Activated CD8-positive, alpha-beta memory T cell treated with anti-CD3 and anti-CD28 coated beads, Interleukin-2, amount 10 ng/mL, durations not matched to agents 7 days and 5 days (primary cell): Measurements from ENCODE around the gene THOC3. TPM values are rescaled to one million over a fixed set of nuclear protein-coding genes. Genes with fewer than 3 reads are reported as not detected.
"Not testable (repeated sequence)": the region's sequence is repeated elsewhere in the genome, so short reads cannot be mapped to it uniquely, and the experiment has no call there.

ENCODE experiments used
- ATAC-seq: fragments of 150-1000 bp; cut with Tn5 transposase; one replicate; pipeline ENCODE4 v1.10.0; 2021; ENCODE audit warnings: moderate library complexity
- CTCF ChIA-PET: fragments of 350-600 bp; sonication (Branson Sonifier 250); formaldehyde crosslinking; loops from one replicate; lab custom pipeline; 2021; ENCODE audit warnings: antibody characterized with exemption; lab: Charles Lee
- DNase-seq: peaks from one replicate; pipeline ENCODE4 v3.0.0-alpha.2; 2020
- H3K27ac Mint-ChIP-seq: one replicate; pipeline ENCODE4 v1.8.0; 2021; ENCODE audit warnings: mild to moderate bottlenecking, mixed read lengths
- H3K27me3 Mint-ChIP-seq: one replicate; pipeline ENCODE4 v1.8.0; 2021; ENCODE audit warnings: mixed read lengths
- H3K36me3 Mint-ChIP-seq: one replicate; pipeline ENCODE4 v1.8.0; 2021; ENCODE audit warnings: mild to moderate bottlenecking, mixed read lengths
- H3K4me1 Mint-ChIP-seq: one replicate; pipeline ENCODE4 v1.8.0; 2021; ENCODE audit warnings: mixed read lengths
- H3K4me3 Mint-ChIP-seq: one replicate; pipeline ENCODE4 v1.8.0; 2021; ENCODE audit warnings: mild to moderate bottlenecking, moderate library complexity, mixed read lengths
- H3K9me3 Mint-ChIP-seq: one replicate; pipeline ENCODE4 v1.8.0; 2022; ENCODE audit warnings: low read depth, mixed read lengths
- total RNA-seq, 2 experiments: library from RNA; stranded (reverse); gene quantifications; one replicate each; pipeline ENCODE4 v1.2.3, GENCODE V29; 2021

THOC3 gene
- total RNA-seq, 2 experiments from 2014 or later = 61.0 to 69.4 TPM

DNA sequence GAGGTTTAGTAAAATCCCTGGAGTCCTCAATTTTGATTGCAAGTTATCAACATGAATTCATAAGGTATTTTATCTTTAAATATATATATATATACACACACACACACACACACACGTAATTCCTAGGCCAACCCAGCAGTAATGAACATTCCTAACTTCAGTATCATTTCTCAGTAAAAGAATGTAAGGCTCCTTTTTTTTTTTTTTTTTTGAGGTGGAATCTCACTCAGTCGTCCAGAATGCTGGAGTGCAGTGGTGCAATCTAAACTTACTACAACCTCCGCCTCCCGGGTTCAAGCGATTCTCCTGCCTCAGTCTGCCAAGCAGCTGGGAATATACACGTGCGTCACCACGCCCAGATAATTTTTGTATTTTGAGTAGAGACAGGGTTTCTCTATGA lies 5.8 kb downstream of the THOC3 start:
- H3K9me3 Mint-ChIP-seq, H3K36me3 Mint-ChIP-seq, CTCF ChIA-PET, DNase-seq, H3K4me3 Mint-ChIP-seq, ATAC-seq, H3K4me1 Mint-ChIP-seq, H3K27me3 Mint-ChIP-seq, H3K27ac Mint-ChIP-seq: not testable (repeated sequence)

DNA sequence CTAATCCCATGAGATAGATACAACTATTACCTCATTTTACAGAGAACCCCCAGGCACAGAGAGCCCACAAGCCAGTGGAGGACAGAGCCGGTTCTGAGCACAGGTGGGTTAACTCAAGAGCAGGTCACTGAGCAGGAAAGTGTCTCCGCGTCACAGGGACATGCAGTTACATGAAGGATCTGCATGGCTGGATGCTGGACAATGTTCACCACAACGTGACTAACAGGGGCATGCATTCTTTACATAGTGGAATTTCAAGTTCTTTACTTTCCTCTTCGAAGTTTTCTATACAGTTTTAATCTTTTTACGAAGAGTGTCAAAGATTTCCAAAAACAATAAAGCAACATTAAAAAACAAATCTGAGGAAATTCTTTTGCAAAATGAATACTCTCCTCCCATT lies 7.9 kb downstream of the THOC3 start:
- ATAC-seq, H3K4me3 Mint-ChIP-seq, H3K27ac Mint-ChIP-seq, H3K27me3 Mint-ChIP-seq, CTCF ChIA-PET, DNase-seq, H3K4me1 Mint-ChIP-seq, H3K36me3 Mint-ChIP-seq, H3K9me3 Mint-ChIP-seq: not testable (repeated sequence)

DNA sequence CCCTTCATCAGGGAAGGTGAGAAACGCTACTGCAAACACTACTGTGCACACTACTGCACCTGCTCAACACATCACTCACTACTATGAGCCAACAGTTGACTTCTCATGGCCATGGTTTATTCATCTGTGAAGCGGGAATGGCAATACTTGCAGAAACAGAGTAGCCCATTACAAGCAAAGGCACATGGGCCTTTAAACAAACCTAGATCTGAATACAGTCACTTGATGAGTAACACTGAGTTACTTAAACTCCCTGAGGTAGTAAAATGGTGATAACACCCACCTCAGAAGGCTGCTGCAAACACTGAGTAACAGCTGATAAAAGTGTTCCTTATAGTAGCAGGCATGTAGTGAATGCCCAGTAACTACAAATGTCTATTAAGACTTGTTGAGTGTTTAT lies 9.6 kb downstream of the THOC3 start:
- CTCF ChIA-PET, H3K4me1 Mint-ChIP-seq, ATAC-seq, H3K27me3 Mint-ChIP-seq, DNase-seq, H3K4me3 Mint-ChIP-seq, H3K27ac Mint-ChIP-seq, H3K36me3 Mint-ChIP-seq, H3K9me3 Mint-ChIP-seq: not testable (repeated sequence)

DNA sequence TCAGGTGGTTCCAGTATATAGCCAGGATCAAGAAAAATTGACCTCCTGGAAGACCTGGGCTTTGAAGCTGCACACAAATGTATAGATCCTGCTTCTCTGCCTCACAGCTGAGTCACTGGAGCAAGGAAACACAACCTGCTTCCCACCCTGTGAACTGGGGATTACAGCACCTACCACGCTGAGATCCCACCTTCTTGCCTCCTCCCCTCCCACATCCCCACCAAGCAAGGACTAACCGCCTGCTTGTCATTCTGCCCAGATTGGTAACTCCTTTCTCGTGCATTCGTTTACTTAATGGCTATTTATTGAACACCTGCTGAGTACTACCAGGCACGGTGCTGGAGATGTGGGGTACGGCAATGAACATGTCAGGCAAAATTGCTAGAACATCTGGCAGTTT lies 14.0 kb downstream of the THOC3 start:
- H3K27me3 Mint-ChIP-seq, H3K36me3 Mint-ChIP-seq, DNase-seq, H3K9me3 Mint-ChIP-seq, H3K4me3 Mint-ChIP-seq, H3K27ac Mint-ChIP-seq, ATAC-seq, H3K4me1 Mint-ChIP-seq, CTCF ChIA-PET: not testable (repeated sequence)

DNA sequence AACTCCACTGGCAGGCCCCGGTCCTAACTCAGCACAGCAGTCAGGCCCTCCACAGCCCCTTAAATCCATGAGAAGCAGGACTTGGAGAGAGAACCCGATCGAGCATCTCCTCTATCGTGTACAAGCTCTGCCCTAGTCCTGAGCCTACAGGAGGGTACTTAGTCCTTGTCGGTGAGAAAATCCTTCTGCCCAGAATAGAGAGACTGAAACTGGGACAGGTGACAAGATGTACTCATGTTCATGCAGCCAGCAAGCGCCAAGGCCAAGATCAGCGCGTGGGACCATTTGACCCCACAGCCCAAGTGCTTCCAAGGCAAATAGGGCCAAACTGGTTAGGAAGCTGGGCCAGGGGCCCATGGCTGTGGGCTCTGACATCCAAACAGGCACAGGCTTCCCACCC lies 15.3 kb downstream of the THOC3 start:
- DNase-seq, H3K27me3 Mint-ChIP-seq, H3K27ac Mint-ChIP-seq, CTCF ChIA-PET, H3K4me3 Mint-ChIP-seq, H3K36me3 Mint-ChIP-seq, H3K4me1 Mint-ChIP-seq, ATAC-seq, H3K9me3 Mint-ChIP-seq: not testable (repeated sequence)

DNA sequence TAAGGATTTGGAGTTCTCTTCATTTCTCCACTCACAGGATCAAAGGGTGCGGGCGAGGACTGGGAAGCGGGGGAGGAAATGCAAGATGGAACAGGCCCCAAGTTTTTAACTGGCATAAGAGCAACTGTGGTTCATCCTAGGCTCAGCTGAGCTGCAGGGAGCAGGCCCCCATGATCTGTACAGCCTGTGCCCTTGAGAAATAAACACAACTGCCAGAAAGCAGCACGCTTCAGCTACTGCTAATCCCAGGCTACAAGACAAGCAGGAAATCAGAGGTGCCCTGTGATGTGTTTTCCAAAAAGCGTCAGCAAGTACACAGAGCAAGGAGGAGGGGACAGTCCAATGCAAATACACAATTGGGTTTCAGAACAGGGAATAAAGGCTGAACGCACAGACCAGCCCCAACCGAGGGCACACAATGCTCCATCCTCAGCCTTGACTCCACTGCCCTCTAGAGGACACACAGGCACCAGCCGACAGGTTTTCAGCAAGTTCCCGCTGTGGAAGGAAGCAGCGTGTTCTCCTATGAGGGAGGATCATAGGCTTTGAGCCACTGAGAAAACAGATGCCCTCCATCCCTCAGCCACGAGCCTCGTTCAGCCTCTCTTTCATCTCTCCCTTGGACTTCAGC lies 16.7 kb downstream of the THOC3 start:
- ATAC-seq = peak; percentile 92
- CTCF ChIA-PET, H3K4me3 Mint-ChIP-seq, H3K36me3 Mint-ChIP-seq, DNase-seq, H3K27ac Mint-ChIP-seq, H3K27me3 Mint-ChIP-seq, H3K9me3 Mint-ChIP-seq, H3K4me1 Mint-ChIP-seq: not testable (repeated sequence)

DNA sequence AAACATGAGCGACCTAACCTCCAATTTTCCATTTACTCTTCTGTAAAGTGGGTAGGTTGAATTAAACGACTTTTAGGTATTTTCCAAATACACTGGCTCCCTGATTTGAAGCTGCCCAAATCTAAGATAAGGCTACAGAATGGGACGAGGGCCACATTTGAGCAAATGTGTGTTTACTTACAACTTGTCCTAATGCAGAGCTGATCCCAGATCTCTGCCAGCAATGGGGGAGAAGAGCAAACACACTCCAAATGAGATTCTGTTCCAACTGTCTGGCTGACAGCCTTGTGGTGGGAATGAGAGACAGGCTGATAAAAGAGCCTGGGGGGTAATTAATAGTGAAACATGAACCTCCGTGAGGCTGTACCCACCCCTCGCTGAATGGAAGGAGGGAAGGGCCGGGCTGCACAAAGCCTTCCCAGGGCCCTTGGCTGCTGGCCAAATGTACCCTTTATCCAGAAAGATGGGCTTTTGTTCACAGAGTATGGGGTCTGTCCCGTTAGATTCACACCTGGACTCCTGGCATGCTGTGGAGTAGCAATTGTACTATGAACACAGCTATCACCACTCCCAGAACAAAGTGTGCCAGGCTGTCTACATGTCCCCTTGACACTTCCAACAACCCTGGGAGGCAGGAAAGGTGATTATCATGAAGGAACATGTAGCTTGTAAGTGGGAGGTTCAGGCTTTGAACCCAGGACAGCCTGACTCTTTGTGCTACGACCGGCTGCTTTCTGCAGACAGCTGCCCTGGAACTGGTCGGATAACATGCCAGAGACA lies 19.6 kb downstream of the THOC3 start:
- H3K9me3 Mint-ChIP-seq, H3K36me3 Mint-ChIP-seq, H3K27me3 Mint-ChIP-seq, ATAC-seq, CTCF ChIA-PET, H3K27ac Mint-ChIP-seq, DNase-seq, H3K4me1 Mint-ChIP-seq, H3K4me3 Mint-ChIP-seq: not testable (repeated sequence)

DNA sequence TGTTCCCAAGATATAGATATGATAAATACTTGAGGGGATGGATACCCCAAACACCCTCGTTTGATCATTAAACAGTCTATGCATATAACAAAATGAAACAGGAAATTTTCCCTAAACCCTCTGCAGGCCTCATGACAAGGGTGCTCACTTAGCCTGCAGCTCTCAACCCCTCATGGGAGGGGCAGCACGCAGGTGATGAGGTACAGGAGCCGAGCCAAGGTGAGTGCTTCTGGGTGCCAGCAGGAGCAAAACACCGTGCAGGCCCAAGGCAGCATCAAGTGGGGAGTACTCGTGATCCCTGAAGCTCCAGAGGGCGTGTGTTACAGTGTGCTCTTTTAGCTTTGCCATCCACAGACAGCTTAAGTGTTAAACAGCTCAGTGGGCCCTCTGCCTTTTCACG lies 24.9 kb downstream of the THOC3 start:
- H3K4me3 Mint-ChIP-seq, H3K9me3 Mint-ChIP-seq, DNase-seq, ATAC-seq, H3K36me3 Mint-ChIP-seq, H3K27ac Mint-ChIP-seq, H3K4me1 Mint-ChIP-seq, H3K27me3 Mint-ChIP-seq, CTCF ChIA-PET: not testable (repeated sequence)

DNA sequence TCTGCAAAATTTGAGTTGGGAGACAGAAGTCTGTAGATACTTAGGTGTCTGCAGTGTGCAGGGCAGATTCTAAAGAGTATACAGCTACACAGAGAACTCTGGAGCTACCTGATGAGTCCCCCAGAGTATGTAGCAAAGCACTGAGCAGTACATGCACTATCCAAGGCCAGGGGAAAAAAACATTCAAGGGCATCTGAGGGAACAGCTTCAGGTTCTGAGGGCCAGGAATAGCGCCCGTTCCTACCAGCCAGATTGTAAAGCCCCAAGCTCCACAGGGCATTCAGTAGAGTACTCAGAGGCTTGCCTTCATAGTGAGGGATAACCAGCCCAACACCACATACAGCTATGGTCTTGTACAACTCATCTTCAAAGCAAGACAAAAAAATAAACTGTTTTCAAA lies 27.5 kb downstream of the THOC3 start:
- H3K9me3 Mint-ChIP-seq, H3K36me3 Mint-ChIP-seq, H3K4me1 Mint-ChIP-seq, H3K27me3 Mint-ChIP-seq, H3K27ac Mint-ChIP-seq, H3K4me3 Mint-ChIP-seq, CTCF ChIA-PET, ATAC-seq, DNase-seq: not testable (repeated sequence)

DNA sequence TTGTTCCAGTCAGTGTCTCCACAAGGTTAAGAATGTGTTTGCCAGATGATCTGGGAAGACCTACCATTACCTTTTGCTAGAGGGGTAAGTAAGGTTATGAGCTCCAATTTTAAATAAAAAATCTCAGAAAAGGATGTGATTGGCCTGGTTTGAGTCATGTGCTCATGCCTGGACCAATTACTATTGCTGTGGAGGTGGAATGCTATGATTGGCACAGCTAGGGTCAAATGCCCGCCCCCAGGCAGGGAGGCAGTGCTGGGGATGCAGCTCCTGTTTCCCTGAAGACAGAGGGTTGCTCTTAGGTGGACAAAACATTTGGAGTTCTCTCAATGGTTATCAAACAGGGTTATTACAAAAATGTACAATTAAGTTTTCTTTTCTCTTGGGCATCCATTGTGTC lies 29.6 kb downstream of the THOC3 start:
- H3K4me3 Mint-ChIP-seq, H3K36me3 Mint-ChIP-seq, ATAC-seq, H3K27me3 Mint-ChIP-seq, DNase-seq, H3K27ac Mint-ChIP-seq, H3K4me1 Mint-ChIP-seq, H3K9me3 Mint-ChIP-seq, CTCF ChIA-PET: not testable (repeated sequence)

DNA sequence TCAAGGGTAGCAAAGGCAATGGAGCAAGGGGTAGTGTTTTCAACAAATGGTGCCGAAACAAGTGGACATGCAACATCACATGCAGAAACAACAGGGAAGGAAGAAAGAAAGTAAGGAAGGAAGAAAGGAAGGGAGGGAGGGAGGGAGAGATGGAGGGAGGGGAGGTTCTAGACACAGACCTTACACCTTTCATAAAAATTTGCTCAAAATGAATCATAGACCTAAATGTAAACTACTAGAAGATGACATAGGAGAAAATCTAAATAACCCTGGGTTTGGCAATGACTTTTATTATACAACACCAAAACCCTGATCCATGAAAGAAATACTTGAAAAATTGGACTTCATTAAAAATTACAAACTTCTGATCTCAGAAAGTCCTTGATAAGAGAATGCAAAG lies 39.4 kb downstream of the THOC3 start:
- not testable (repeated sequence) for ATAC-seq, H3K27me3 Mint-ChIP-seq

DNA sequence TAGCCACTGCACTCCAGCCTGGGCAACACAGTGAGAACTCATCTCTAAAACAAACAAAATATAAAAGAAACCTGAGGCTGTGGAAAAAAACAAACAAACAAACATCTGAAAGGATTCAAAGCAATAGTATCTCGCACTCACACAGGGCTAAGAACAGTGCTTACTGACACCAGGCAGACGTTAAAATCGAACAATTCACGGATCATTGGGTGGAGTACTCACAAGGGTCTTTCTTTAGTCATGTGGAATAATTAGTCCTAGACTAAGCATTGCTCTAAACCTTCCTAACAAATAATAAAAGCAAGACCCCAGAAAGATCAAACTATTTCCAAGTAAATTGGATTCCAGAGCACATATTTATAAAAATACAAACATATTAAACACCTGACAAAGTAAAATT lies 43.0 kb downstream of the THOC3 start:
- ATAC-seq, DNase-seq, H3K4me1 Mint-ChIP-seq, H3K27ac Mint-ChIP-seq, H3K27me3 Mint-ChIP-seq, H3K4me3 Mint-ChIP-seq, H3K9me3 Mint-ChIP-seq, CTCF ChIA-PET: not testable (repeated sequence)
- peaks cover 13% of the 10 kb centered on the region for H3K36me3 Mint-ChIP-seq

More for the DNA sequence above, 39.4 kb downstream of the THOC3 start:
- H3K4me1 Mint-ChIP-seq, H3K4me3 Mint-ChIP-seq, CTCF ChIA-PET, H3K27ac Mint-ChIP-seq, DNase-seq, H3K9me3 Mint-ChIP-seq: not testable (repeated sequence)
- peaks cover 13% of the 10 kb centered on the region for H3K36me3 Mint-ChIP-seq

DNA sequence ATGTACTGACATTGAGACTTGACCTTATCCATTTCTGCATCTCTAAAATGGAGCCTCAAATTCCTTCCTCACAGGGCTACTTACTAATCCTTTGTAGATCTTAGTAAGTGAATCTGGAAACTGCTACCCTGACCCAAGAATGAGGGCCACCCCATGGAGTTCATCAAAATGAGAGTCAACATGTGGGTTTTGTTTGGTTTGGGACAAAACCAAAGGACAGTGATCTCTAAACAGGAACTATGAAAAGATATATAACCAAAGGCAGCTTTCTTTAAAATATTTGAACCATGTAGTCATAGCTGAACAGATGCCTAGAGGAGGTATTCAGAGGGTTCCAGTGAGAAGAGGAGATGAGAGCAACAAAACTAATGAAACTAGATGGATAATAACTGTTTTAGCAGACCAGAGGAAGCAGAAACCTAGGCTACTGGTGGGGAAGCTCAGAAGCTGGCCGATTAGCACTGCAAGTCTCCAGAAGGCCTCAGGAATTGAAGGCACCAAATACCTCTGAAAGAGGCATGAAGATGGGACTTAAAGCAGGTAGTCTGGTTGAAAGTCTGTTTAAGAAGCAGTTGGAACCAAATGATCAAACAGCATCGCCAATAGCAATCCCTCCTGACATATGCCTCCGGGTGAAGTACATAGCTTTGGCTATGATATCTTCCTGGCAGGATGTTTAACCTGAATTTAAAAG lies 45.8 kb downstream of the THOC3 start:
- H3K4me1 Mint-ChIP-seq = peaks cover under 1% of the 10 kb centered on the region
- ATAC-seq (no peak), DNase-seq (peak; percentile 29)
- no peaks in the 10 kb centered on the region for H3K9me3 Mint-ChIP-seq
- H3K27me3 Mint-ChIP-seq = no peaks in the 10 kb centered on the region
- no peak overlapping the region for H3K4me3 Mint-ChIP-seq
- no peak overlapping the region for H3K27ac Mint-ChIP-seq
- H3K36me3 Mint-ChIP-seq = peaks cover 8% of the 10 kb centered on the region
- CTCF ChIA-PET = no interaction called here
